Smooth muscle cell (in vitro differentiated cells): Measurements from ENCODE around the gene TRIM46. TPM values are rescaled to one million over a fixed set of nuclear protein-coding genes. Genes with fewer than 3 reads are reported as not detected.

Source experiments
- DNase-seq: peaks from one replicate; lab custom pipeline; 2025; ENCODE audit not compliant: unreplicated experiment; lab: John Stamatoyannopoulos, UW
- H2AFZ ChIP-seq: fragments of 200-600 bp; sonication (generic); 2 replicates; pipeline ENCODE4 v1.6.0; 2016; ENCODE audit warnings: antibody characterized with exemption, low read depth, mild to moderate bottlenecking
- H3F3A ChIP-seq: fragments of 200-600 bp; sonication (generic); 2 replicates; pipeline ENCODE4 v1.6.0; 2017; ENCODE audit warnings: antibody characterized with exemption, low read depth
- H3K27ac ChIP-seq: fragments of 200-600 bp; sonication (generic); 2 replicates; pipeline ENCODE4 v1.5.1; 2016; ENCODE audit warnings: low read depth, mild to moderate bottlenecking
- H3K27me3 ChIP-seq: fragments of 200-600 bp; sonication (generic); 2 replicates; pipeline ENCODE4 v1.6.1; 2016; ENCODE audit warnings: low read depth, mild to moderate bottlenecking
- H3K36me3 ChIP-seq: fragments of 200-600 bp; sonication (generic); 2 replicates; pipeline ENCODE4 v1.5.1; 2016; ENCODE audit warnings: low read depth
- H3K4me1 ChIP-seq: fragments of 200-600 bp; sonication (generic); 2 replicates; pipeline ENCODE4 v1.5.1; 2016; ENCODE audit warnings: low read depth
- H3K4me2 ChIP-seq: fragments of 200-600 bp; sonication (generic); 2 replicates; pipeline ENCODE4 v1.6.0; 2016; ENCODE audit warnings: mild to moderate bottlenecking
- H3K4me3 ChIP-seq: fragments of 200-600 bp; sonication (generic); 2 replicates; pipeline ENCODE4 v1.5.1; 2016; ENCODE audit warnings: mild to moderate bottlenecking
- H3K79me2 ChIP-seq: fragments of 200-600 bp; sonication (generic); 2 replicates; pipeline ENCODE4 v1.6.0; 2016; ENCODE audit warnings: low read depth, mild to moderate bottlenecking
- H3K9ac ChIP-seq: fragments of 200-600 bp; sonication (generic); 2 replicates; pipeline ENCODE4 v1.6.0; 2016; ENCODE audit warnings: low read depth
- H3K9me3 ChIP-seq: fragments of 200-600 bp; sonication (generic); replicated peaks from 2 replicates; pipeline ENCODE4 v1.5.1; 2016; ENCODE audit warnings: low read depth
- H4K20me1 ChIP-seq: fragments of 200-600 bp; sonication (generic); 2 replicates; pipeline ENCODE4 v1.6.0; 2016; ENCODE audit warnings: low read depth
- WGBS: methylation state at CpG from one replicate; pipeline ENCODE4 v1.1.7; 2016; ENCODE audit warnings: low lambda C conversion rate; 5-methylcytosine and 5-hydroxymethylcytosine counted together
- polyA plus RNA-seq: library from polyadenylated mRNA; unstranded; fragments of >200 nt; fragmentation: Nextera tagmentation; extraction: Ambion mirVana; gene quantifications from 2 replicates; pipeline ENCODE4 v1.2.1, GENCODE V29; 2016
- total RNA-seq: library from RNA; depleted of rRNA; stranded (reverse); fragments of >200 nt; gene quantifications from 2 replicates; pipeline ENCODE4 v1.2.3, GENCODE V29; 2014
- TF ChIP-seq, protein P1 (sequence below): fragments of 200-600 bp; sonication (generic); IDR thresholded peaks from 2 replicates; pipeline ENCODE4 v1.5.1; 2017; ENCODE audit warnings: borderline replicate concordance, mild to moderate bottlenecking, antibody characterized with exemption; ENCODE audit not compliant: insufficient read depth, poor library complexity, severe bottlenecking

Gene TRIM46
- total and polyA plus RNA-seq, 2 experiments from 2014 or later, result 3.6 to 3.8 TPM

DNA sequence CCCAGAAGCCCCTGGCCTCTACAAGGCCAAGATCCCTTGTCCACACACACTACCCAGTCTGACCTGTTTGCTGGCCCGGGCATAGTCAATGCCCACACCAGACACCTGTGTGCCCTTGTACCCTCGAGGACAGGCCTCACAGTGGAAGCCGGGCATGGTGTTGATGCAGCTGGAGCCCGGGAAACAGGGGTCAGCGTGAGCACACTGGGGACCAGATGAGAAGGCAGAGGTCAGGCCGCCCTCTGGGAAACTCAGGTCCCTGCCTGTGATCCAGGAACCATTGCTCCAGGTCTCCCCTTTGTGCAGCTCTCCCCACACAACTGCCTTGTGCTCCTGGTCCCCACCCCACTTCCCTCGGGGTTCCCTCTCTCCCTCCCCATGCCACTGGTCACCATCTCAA, 28.5 kb downstream of the TRIM46 start:
- H3K9ac ChIP-seq, result no peak overlapping the region
- H3K4me2 ChIP-seq, result no peak overlapping the region
- TF ChIP-seq, protein P1, sequence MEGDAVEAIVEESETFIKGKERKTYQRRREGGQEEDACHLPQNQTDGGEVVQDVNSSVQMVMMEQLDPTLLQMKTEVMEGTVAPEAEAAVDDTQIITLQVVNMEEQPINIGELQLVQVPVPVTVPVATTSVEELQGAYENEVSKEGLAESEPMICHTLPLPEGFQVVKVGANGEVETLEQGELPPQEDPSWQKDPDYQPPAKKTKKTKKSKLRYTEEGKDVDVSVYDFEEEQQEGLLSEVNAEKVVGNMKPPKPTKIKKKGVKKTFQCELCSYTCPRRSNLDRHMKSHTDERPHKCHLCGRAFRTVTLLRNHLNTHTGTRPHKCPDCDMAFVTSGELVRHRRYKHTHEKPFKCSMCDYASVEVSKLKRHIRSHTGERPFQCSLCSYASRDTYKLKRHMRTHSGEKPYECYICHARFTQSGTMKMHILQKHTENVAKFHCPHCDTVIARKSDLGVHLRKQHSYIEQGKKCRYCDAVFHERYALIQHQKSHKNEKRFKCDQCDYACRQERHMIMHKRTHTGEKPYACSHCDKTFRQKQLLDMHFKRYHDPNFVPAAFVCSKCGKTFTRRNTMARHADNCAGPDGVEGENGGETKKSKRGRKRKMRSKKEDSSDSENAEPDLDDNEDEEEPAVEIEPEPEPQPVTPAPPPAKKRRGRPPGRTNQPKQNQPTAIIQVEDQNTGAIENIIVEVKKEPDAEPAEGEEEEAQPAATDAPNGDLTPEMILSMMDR, result no peak
- H3K9me3 ChIP-seq, result no peaks in the 10 kb centered on the region
- H3K36me3 ChIP-seq, result no peaks in the 10 kb centered on the region
- 93% methylated on average over 6 of the region's 7 CpGs for WGBS
- H2AFZ ChIP-seq, result no peak overlapping the region
- peaks cover under 1% of the 10 kb centered on the region for H3K4me1 ChIP-seq
- H3K4me3 ChIP-seq, result no peak overlapping the region
- no peaks in the 10 kb centered on the region for H4K20me1 ChIP-seq
- H3F3A ChIP-seq, result peaks cover under 1% of the 10 kb centered on the region
- no peak overlapping the region for H3K27ac ChIP-seq
- no peaks in the 10 kb centered on the region for H3K79me2 ChIP-seq
- no peaks in the 10 kb centered on the region for H3K27me3 ChIP-seq
- no peak for DNase-seq

DNA sequence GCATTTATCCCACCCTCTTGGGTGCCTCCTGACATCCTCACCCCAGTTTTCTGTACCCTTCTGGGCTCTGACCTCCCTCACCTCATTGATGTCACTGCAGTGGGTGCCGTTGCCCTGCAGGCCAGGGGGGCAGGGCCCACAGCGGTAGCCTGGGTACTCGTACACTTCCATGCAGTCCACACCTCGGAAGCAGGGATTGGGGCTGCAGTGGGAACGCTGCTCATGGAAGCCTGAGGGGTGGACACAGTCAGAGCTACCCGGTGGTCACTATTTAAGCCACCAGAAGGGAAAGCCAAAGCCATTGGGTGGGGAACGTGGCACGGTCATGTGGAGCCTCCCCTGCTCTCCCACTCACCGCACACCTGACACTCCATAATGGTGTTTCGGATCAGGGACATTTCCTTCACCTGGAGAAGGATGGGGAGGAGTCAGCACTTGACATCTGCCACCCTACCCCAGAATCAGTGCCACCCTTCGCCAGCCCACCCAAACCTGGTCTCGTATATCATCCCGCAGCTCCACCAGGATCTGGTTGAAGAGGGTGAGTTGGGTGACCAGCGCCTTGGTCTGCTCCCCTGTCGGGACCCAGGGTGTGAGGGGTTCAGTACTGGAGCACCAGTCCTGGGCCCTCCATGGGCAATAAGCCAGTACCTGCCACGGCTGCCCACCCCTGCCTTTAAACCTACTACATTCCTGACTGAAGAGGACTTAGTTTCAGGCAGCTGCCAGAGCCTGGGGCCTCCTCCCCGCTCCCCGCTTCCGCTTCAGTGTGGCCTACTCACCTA, 29.3 kb downstream of the TRIM46 start:
- 94% methylated on average over 19 of the region's 19 CpGs for WGBS

DNA sequence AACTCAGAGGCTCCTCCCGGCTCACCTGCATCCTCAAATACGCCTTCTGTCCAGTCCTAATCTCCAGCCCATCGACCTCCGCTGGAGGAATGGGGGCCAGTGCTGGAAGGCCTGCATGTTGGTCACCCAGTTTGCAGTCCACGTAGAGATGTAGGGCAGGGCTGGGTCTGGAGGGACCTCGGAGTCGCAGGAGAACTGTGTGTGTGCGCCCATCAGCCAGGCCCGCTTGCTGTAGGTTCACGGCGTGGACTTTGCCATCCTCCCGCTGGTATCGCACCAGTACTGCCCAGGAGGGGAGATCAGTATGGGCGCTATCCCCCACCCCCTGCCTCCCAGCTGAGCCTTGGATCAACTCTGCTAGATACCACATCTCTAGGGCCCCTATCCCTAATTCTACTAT, 31.4 kb downstream of the TRIM46 start:
- H3K4me1 ChIP-seq, result peaks cover 9% of the 10 kb centered on the region
- 92% methylated on average over 14 of the region's 14 CpGs for WGBS
- no peak overlapping the region for H3K4me2 ChIP-seq
- H2AFZ ChIP-seq, result no peak overlapping the region
- TF ChIP-seq, protein P1, result no peak
- no peaks in the 10 kb centered on the region for H4K20me1 ChIP-seq
- no peaks in the 10 kb centered on the region for H3K36me3 ChIP-seq
- H3K27ac ChIP-seq, result no peak overlapping the region
- no peaks in the 10 kb centered on the region for H3K9me3 ChIP-seq
- DNase-seq, result no peak
- no peak overlapping the region for H3K9ac ChIP-seq
- no peaks in the 10 kb centered on the region for H3K27me3 ChIP-seq
- no peak overlapping the region for H3K4me3 ChIP-seq
- peaks cover 4% of the 10 kb centered on the region for H3F3A ChIP-seq
- peaks cover 8% of the 10 kb centered on the region for H3K79me2 ChIP-seq

More for the DNA sequence above, 29.3 kb downstream of the TRIM46 start:
- TF ChIP-seq, protein P1, result no peak
- DNase-seq, result no peak
- Histone ChIP-seq H3K27me3 (no peaks in the 10 kb centered on the region), H3F3A (peaks cover 4% of the 10 kb centered on the region), H3K36me3 (no peaks in the 10 kb centered on the region), H3K4me2 (no peak overlapping the region), H3K4me3 (no peak overlapping the region), H2AFZ (no peak overlapping the region), H3K9me3 (no peaks in the 10 kb centered on the region), H3K9ac (no peak overlapping the region), H3K4me1 (no peaks in the 10 kb centered on the region), H3K27ac (no peak overlapping the region), H4K20me1 (no peaks in the 10 kb centered on the region), H3K79me2 (no peaks in the 10 kb centered on the region)
